Naive B cell (primary cell): ENCODE data around the gene VANGL1. TPM values are rescaled to one million over a fixed set of nuclear protein-coding genes. Genes with fewer than 3 reads are reported as not detected.

ENCODE experiments used
- ATAC-seq, 2 donors: fragments of 150-1000 bp; cut with Tn5 transposase; 2 replicates each; pipeline ENCODE4 v1.10.0; 2021; ENCODE audit warnings: low read depth in 2 of 2, mild to moderate bottlenecking in 2 of 2, moderate library complexity in 2 of 2
- DNase-seq: peaks from one replicate; pipeline ENCODE4 v3.0.0; 2022
- H3K27ac Mint-ChIP-seq, 6 donors: one replicate each; pipeline ENCODE4 v1.8.0; 2020 to 2022; ENCODE audit warnings: mild to moderate bottlenecking in 6 of 6, mixed read lengths in 6 of 6, moderate library complexity in 5 of 6, inconsistent platforms in 2 of 6
- H3K27me3 Mint-ChIP-seq, 3 donors: one replicate each; pipeline ENCODE4 v1.8.0; 2021 to 2022; ENCODE audit warnings: mixed read lengths in 3 of 3, mild to moderate bottlenecking in 1 of 3
- H3K36me3 Mint-ChIP-seq, 2 donors: one replicate each; pipeline ENCODE4 v1.8.0; 2020 to 2022; ENCODE audit warnings: mixed read lengths in 2 of 2, inconsistent platforms in 1 of 2, mild to moderate bottlenecking in 1 of 2
- H3K4me1 Mint-ChIP-seq, 3 donors: one replicate each; pipeline ENCODE4 v1.8.0; 2020 to 2022; ENCODE audit warnings: mixed read lengths in 3 of 3, inconsistent platforms in 1 of 3, mild to moderate bottlenecking in 1 of 3, moderate library complexity in 1 of 3
- H3K4me3 Mint-ChIP-seq, 8 donors: one replicate each; pipeline ENCODE4 v1.8.0; 2020 to 2022; ENCODE audit warnings: mild to moderate bottlenecking in 8 of 8, mixed read lengths in 8 of 8, moderate library complexity in 8 of 8, inconsistent platforms in 2 of 8
- H3K9me3 Mint-ChIP-seq, 7 donors: one replicate each; pipeline ENCODE4 v1.8.0; 2020 to 2022; ENCODE audit warnings: mixed read lengths in 7 of 7, mild to moderate bottlenecking in 5 of 7, inconsistent platforms in 2 of 7, moderate library complexity in 1 of 7
- polyA plus RNA-seq, 6 donors: library from polyadenylated mRNA; unstranded; fragments of 300-500 nt; fragmentation: Illumina TruSeq; gene quantifications; one replicate each; pipeline ENCODE4 v1.2.3, GENCODE V29; 2021; ENCODE audit warnings: low read depth in 6 of 6

VANGL1 gene
- polyA plus RNA-seq, 6 donors from 2014 or later: 0.09 to 0.55 (median 0.24) TPM; not detected in 1

- ATAC-seq (no peak), DNase-seq (no peak)
- no peaks in the 10 kb centered on the region for H3K36me3 Mint-ChIP-seq
- no peak overlapping the region for H3K27ac Mint-ChIP-seq
- no peaks in the 10 kb centered on the region for H3K4me1 Mint-ChIP-seq
- no peak overlapping the region for H3K4me3 Mint-ChIP-seq
- H3K27me3 Mint-ChIP-seq: no peaks in the 10 kb centered on the region
- H3K9me3 Mint-ChIP-seq: no peaks in the 10 kb centered on the region
These were observed 23.7 kb downstream of the VANGL1 start for GRCh38 chr1:115665319-115666096.

DNA sequence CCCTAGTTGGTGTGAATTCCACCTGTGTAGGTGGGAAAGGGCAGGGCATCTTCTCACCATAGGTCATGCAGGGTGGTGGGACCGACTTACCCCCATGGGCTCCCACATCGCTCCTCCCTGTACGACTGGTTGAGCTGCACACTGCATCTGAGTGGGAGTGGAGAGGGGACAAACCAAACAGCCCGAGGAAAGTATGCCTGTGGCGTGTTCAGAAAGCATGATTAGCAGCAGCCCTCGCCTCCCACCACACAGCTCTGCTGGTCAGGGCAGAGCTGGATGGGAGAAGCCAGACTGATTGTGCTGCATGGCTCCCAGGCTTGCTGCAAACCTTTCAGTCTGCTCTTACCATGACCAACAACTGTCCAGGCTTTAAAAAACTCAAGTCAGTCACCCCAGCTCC, 24.4 kb downstream of the VANGL1 start:
- Mint-ChIP-seq H3K4me1 (no peaks in the 10 kb centered on the region), H3K36me3 (no peaks in the 10 kb centered on the region), H3K9me3 (no peaks in the 10 kb centered on the region), H3K27me3 (no peaks in the 10 kb centered on the region), H3K27ac (no peak overlapping the region), H3K4me3 (no peak overlapping the region)
- DNase-seq: no peak
- ATAC-seq: no peak

DNA sequence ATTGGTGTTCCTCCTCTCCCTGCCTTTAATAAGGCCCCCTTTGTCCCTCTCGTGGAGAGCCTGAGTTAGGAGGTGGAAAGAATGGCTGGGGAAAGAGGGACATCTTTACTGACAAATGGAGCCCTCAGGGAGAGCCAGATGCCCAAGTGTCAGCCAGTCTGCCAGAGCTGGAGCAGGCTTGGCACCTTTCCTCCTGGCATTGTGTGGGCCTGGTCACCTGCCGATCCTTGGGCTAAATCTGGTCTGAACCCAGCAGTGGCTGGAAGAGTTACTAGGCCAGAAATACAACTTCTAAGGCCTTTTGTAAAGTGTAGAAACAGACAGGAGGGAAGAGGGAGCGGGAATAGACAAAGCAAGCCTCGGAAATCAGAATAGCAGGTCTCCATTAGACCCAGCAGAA, 24.9 kb downstream of the VANGL1 start:
- ATAC-seq (no peak), DNase-seq (no peak)
- Mint-ChIP-seq H3K27me3 (no peaks in the 10 kb centered on the region), H3K4me3 (no peak overlapping the region), H3K36me3 (no peaks in the 10 kb centered on the region), H3K4me1 (no peaks in the 10 kb centered on the region), H3K27ac (peak overlapping the region in 1 of 6 donors; percentile 12), H3K9me3 (no peaks in the 10 kb centered on the region)

- H3K27me3 Mint-ChIP-seq: no peaks in the 10 kb centered on the region
These were observed 26.8 kb downstream of the VANGL1 start for GRCh38 chr1:115668579-115668978.

DNA sequence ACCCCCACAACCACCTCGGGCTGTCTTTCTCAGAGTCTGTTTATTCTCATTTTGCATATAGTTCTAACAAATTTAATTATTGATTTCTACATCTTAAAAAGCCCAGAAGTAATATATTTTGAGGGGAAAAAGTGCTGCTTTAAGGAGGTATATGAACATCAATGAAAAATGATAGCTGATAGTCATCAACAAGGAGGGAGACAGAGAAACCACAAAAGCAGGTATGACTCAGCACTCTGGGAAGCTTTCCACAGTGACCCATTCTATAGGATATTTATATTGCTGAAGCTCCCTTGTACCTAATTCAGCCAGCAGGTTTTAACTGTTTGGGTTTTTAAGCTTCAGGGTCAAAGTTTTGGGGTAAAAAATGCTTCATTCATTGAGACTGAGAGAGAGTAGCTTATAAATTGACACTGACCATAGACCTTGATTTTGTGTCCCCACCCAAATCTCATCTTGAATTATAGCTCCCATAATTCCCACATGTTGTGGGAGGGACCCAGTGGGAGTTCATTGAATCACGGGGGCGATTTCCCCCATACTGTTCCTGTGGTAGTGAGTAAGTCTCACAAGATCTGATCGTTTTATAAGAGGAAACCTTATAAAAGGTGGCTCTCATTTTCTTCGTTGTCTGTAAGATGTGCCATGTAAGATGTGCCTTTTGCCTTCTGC, 27.4 kb downstream of the VANGL1 start:
- H3K9me3 Mint-ChIP-seq: no peaks in the 10 kb centered on the region
- H3K4me1 Mint-ChIP-seq: no peaks in the 10 kb centered on the region
- H3K36me3 Mint-ChIP-seq: no peaks in the 10 kb centered on the region
- ATAC-seq (no peak), DNase-seq (no peak)
- no peaks in the 10 kb centered on the region for H3K27me3 Mint-ChIP-seq
- H3K27ac Mint-ChIP-seq: no peak overlapping the region
- H3K4me3 Mint-ChIP-seq: no peak overlapping the region

More at GRCh38 chr1:115668579-115668978, 26.8 kb downstream of the VANGL1 start:
- Mint-ChIP-seq H3K4me3 (no peak overlapping the region), H3K9me3 (no peaks in the 10 kb centered on the region), H3K36me3 (no peaks in the 10 kb centered on the region), H3K27ac (peak overlapping the region in 1 of 6 donors; percentile 58), H3K4me1 (no peaks in the 10 kb centered on the region)
- DNase-seq (no peak), ATAC-seq (no peak)

DNA sequence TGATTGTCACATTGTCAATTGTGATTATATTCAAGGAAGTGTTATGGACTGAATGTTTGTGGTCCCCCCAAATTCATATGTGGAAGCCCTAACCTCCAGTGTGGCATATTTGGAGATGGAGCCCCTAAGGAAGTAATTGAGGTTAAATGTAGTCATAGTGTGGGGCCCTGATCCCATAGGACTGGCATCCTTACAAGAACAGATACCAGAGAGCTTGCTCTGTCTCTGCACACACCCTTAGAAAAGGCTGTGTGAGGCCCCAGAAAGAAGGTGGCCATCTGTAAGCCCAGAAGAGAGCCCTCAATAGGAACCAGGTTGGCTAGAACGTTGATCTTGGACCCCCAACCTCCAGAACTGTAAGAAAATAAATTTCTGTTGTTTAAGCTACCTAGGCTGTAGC, 28.1 kb downstream of the VANGL1 start:
- Mint-ChIP-seq H3K27me3 (no peaks in the 10 kb centered on the region), H3K9me3 (no peaks in the 10 kb centered on the region), H3K4me1 (no peaks in the 10 kb centered on the region)

GRCh38 chr1:115670476-115671175, 28.9 kb downstream of the VANGL1 start:
- no peak for DNase-seq
- no peak overlapping the region for H3K27ac Mint-ChIP-seq
- no peak for ATAC-seq
- H3K4me3 Mint-ChIP-seq: no peak overlapping the region
- H3K27me3 Mint-ChIP-seq: no peaks in the 10 kb centered on the region
- no peaks in the 10 kb centered on the region for H3K36me3 Mint-ChIP-seq
- no peaks in the 10 kb centered on the region for H3K4me1 Mint-ChIP-seq
- H3K9me3 Mint-ChIP-seq: no peaks in the 10 kb centered on the region

More for the DNA sequence above, 28.1 kb downstream of the VANGL1 start:
- no peak for DNase-seq
- ATAC-seq: no peak
- Mint-ChIP-seq H3K4me3 (peak overlapping the region in 1 of 8 donors; percentile 36), H3K27ac (no peak overlapping the region), H3K36me3 (no peaks in the 10 kb centered on the region)

DNA sequence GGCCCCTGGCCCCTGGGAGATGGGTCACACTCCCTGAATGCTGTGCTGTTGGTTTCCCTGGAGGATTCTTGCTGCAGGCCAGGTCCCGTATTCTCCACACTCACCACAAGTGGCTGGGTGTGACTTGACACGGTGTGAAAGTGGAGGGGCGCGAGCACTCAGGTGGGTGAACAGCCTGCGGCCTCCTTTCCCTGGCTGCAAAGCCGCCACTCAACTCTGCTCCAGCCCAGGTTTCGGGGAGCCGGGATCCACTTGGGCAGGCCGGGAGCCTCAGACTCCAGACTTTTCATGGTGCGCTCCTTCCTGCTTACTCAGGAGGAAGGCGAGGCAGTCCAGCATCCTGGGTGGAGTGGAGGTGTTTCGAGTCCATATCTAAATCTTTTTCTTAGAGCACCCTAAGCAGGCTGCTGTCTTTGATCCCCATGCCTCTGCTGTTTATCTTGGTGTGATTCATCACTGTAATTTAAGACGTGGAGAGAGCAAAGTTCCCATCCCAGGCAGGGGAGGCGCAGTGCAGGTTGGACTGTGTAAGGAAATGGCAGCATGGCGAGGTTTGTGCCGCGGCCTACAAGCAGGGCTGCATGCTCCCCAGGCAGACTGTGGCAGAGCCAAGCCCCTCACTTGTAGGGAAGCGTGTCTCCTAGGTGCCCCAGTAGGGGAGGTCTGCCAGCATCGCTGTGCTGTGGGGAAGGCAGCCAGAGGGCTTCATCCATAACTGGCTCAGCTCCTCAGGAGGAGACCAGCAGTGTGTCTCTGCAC, 29.6 kb downstream of the VANGL1 start:
- H3K9me3 Mint-ChIP-seq: no peaks in the 10 kb centered on the region
- DNase-seq: no peak
- H3K27ac Mint-ChIP-seq: no peak overlapping the region
- H3K36me3 Mint-ChIP-seq: no peaks in the 10 kb centered on the region
- no peak overlapping the region for H3K4me3 Mint-ChIP-seq
- H3K27me3 Mint-ChIP-seq: no peaks in the 10 kb centered on the region
- H3K4me1 Mint-ChIP-seq: no peaks in the 10 kb centered on the region
- ATAC-seq: no peak

- no peak for ATAC-seq
- H3K36me3 Mint-ChIP-seq: no peaks in the 10 kb centered on the region
- H3K27ac Mint-ChIP-seq: peak overlapping the region in 1 of 6 donors; percentile 46
- no peaks in the 10 kb centered on the region for H3K27me3 Mint-ChIP-seq
- peak overlapping the region in 1 of 8 donors; percentile 1 for H3K4me3 Mint-ChIP-seq
- DNase-seq: no peak
- H3K9me3 Mint-ChIP-seq: no peaks in the 10 kb centered on the region
- no peaks in the 10 kb centered on the region for H3K4me1 Mint-ChIP-seq
These were observed 30.6 kb downstream of the VANGL1 start for GRCh38 chr1:115672224-115673009.

DNA sequence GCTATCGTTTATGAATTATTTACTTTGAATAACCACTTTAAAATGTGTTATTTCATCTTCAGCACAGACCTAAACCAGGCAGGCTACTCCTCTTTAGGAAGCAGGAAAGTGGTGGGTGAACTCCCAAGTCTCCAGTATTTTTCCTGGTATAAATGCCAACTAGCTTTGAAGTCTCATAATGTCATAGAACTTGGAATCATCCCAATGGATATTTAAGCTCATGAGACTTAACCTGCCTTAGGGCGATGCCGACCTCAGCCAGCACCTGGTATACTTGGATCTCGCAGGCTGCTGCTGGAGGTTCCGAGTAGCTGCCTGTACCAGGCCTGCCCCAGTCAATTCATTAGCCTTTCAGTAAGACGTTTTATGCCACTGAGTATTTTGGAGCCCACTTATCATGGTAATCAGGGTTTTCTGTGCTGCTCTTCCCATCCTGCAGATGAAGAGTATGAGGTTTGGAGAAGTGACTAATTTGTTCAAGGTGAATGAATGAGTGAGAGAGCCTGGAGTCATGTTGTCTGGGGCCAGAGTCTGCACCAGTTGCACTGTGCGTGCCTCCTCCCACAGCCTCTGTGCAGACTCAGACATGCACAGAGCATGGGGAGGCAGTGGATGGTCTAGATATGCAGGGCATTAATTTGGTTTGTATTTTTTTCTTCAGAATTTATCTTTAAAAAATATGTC, 34.9 kb downstream of the VANGL1 start:
- ATAC-seq (no peak), DNase-seq (no peak)
- no peaks in the 10 kb centered on the region for H3K36me3 Mint-ChIP-seq
- H3K9me3 Mint-ChIP-seq: no peaks in the 10 kb centered on the region
- no peak overlapping the region for H3K27ac Mint-ChIP-seq
- H3K4me1 Mint-ChIP-seq: no peaks in the 10 kb centered on the region
- H3K27me3 Mint-ChIP-seq: no peaks in the 10 kb centered on the region
- H3K4me3 Mint-ChIP-seq: no peak overlapping the region

DNA sequence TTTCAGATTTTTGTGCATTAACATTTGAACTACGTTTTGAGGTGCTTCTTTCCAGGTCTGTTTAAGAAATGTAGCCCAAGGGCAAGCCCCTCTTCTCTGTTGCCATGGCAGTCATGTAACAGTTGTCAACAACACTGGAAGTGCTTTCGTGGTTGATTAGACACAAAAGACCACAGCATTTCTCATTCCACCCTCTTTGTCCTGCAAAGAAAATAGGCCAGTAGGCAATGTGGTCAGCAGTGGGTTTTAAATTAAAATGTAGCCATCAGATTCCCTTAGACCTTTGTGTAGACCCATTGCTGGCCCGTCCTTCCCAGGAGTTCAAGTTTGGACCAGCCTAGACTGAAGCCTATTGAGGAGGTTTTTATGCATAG, 35.4 kb downstream of the VANGL1 start:
- Mint-ChIP-seq H3K9me3 (no peaks in the 10 kb centered on the region), H3K36me3 (no peaks in the 10 kb centered on the region), H3K4me1 (no peaks in the 10 kb centered on the region), H3K4me3 (no peak overlapping the region), H3K27ac (no peak overlapping the region), H3K27me3 (no peaks in the 10 kb centered on the region)
- DNase-seq (no peak), ATAC-seq (no peak)

DNA sequence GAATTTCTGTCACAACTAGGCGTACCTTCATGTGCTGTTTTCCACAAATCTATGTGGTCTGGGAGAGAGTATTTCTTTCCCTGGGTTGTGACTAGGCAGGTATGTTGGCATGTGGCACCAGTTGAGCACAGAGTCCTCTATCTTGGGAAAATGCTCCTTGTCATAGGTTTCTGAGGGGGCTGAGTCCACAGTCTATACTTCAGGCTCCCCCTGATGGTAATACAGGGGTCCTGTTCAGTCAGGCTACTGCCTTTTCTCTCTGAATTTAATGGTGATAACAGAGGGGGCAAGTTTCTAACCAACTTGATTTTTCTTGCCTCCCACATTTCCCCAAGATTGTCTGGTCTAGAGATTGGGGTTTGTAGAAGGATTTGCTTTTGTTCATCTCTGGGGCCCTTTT, 35.8 kb downstream of the VANGL1 start:
- H3K9me3 Mint-ChIP-seq: no peaks in the 10 kb centered on the region
- H3K36me3 Mint-ChIP-seq: no peaks in the 10 kb centered on the region
- H3K27me3 Mint-ChIP-seq: no peaks in the 10 kb centered on the region
- no peaks in the 10 kb centered on the region for H3K4me1 Mint-ChIP-seq
- H3K4me3 Mint-ChIP-seq: no peak overlapping the region
- H3K27ac Mint-ChIP-seq: no peak overlapping the region
- no peak for ATAC-seq
- no peak for DNase-seq
